ENCODE measurements around the gene LGALS3BP.

DNA sequence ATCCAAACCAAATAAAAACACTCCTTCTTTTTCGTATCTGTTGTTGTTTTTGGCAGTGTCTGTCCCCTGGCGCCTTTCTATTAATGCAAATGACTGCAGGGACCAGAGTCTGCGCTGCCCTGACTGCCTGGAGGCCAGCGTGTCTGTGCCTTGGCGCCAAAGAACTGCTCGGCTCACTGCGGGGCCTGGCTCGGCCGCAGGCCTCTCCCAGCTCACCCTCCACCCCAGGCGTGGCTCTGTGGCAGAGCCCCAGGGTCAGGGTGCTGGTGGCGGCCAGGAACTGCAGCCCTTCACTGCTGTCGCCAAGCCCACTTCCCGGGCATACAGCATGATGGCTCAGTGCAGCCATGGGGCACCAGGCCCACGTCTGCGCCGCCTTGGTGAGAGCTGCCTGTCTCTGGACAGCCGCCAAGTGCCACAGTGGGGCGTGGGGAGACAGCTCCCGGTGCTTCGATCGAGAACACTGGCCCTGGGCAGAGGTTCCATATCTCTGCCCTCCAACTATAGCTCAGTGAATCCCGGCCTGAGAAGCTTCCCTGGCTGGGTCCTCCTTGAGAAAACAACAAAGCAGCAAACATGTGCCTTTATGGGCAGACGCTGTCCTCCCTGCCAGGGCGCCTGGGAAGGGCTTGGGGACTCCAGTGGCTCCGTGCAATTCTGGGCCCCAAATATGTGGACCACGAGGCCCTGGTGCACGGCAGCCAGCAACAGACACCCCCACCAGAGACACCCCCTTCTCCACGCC, 18.8 kb upstream of the LGALS3BP start:
- TF ChIP-seq, protein P1, sequence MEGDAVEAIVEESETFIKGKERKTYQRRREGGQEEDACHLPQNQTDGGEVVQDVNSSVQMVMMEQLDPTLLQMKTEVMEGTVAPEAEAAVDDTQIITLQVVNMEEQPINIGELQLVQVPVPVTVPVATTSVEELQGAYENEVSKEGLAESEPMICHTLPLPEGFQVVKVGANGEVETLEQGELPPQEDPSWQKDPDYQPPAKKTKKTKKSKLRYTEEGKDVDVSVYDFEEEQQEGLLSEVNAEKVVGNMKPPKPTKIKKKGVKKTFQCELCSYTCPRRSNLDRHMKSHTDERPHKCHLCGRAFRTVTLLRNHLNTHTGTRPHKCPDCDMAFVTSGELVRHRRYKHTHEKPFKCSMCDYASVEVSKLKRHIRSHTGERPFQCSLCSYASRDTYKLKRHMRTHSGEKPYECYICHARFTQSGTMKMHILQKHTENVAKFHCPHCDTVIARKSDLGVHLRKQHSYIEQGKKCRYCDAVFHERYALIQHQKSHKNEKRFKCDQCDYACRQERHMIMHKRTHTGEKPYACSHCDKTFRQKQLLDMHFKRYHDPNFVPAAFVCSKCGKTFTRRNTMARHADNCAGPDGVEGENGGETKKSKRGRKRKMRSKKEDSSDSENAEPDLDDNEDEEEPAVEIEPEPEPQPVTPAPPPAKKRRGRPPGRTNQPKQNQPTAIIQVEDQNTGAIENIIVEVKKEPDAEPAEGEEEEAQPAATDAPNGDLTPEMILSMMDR (IDR thresholded peaks at IDR 0.05; ENCODE audit: insufficient read depth, low read length): no peak
- TF ChIP-seq, protein P2, sequence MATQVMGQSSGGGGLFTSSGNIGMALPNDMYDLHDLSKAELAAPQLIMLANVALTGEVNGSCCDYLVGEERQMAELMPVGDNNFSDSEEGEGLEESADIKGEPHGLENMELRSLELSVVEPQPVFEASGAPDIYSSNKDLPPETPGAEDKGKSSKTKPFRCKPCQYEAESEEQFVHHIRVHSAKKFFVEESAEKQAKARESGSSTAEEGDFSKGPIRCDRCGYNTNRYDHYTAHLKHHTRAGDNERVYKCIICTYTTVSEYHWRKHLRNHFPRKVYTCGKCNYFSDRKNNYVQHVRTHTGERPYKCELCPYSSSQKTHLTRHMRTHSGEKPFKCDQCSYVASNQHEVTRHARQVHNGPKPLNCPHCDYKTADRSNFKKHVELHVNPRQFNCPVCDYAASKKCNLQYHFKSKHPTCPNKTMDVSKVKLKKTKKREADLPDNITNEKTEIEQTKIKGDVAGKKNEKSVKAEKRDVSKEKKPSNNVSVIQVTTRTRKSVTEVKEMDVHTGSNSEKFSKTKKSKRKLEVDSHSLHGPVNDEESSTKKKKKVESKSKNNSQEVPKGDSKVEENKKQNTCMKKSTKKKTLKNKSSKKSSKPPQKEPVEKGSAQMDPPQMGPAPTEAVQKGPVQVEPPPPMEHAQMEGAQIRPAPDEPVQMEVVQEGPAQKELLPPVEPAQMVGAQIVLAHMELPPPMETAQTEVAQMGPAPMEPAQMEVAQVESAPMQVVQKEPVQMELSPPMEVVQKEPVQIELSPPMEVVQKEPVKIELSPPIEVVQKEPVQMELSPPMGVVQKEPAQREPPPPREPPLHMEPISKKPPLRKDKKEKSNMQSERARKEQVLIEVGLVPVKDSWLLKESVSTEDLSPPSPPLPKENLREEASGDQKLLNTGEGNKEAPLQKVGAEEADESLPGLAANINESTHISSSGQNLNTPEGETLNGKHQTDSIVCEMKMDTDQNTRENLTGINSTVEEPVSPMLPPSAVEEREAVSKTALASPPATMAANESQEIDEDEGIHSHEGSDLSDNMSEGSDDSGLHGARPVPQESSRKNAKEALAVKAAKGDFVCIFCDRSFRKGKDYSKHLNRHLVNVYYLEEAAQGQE (IDR thresholded peaks at IDR 0.05; ENCODE audit: insufficient replicate concordance, low read depth): no peak
- TF ChIP-seq POLR2AphosphoS5 (IDR thresholded peaks at IDR 0.05; ENCODE audit: low read depth) (no peak), GABPA (IDR thresholded peaks at IDR 0.05; ENCODE audit: low read depth) (no peak), SPI1 (IDR thresholded peaks at IDR 0.05; ENCODE audit: borderline replicate concordance, low read depth) (no peak)

Measured in HL-60 (cell line).